Loucy (cell line): Measurements from ENCODE around the gene KIF18B.

Source experiments
- CTCF ChIP-seq: fragments of 200-600 bp; sonication (generic); conservative IDR thresholded peaks from 2 replicates; pipeline ENCODE4 v1.5.1; 2014; ENCODE audit warnings: mild to moderate bottlenecking, antibody characterized with exemption, low read length
- EZH2phosphoT487 ChIP-seq: fragments of 200-600 bp; IDR thresholded peaks from 2 replicates; pipeline ENCODE4 v1.6.1; 2018; ENCODE audit warnings: antibody characterized with exemption, mild to moderate bottlenecking, moderate library complexity, borderline replicate concordance

GRCh38 chr17:44988044-44988942 lies 40.7 kb upstream of the KIF18B start:
- TF ChIP-seq CTCF: no peak
- TF ChIP-seq EZH2phosphoT487: no peak
